Loucy (cell line): ENCODE results near the gene SNX25.

Experiments used
- H2AFZ ChIP-seq: fragments of 200-600 bp; sonication (generic); 2 replicates; pipeline ENCODE4 v1.6.0; 2016; ENCODE audit warnings: antibody characterized with exemption, mild to moderate bottlenecking, low read length, moderate library complexity
- H3F3A ChIP-seq: fragments of 200-600 bp; 2 replicates; pipeline ENCODE4 v1.6.0; 2016; ENCODE audit warnings: antibody characterized with exemption, low read depth, mild to moderate bottlenecking
- H3K27me3 ChIP-seq: fragments of 200-600 bp; sonication (generic); 2 replicates; pipeline ENCODE4 v1.6.1; 2014; ENCODE audit warnings: low read length, mild to moderate bottlenecking; ENCODE audit not compliant: insufficient read depth, poor library complexity, severe bottlenecking
- H3K36me3 ChIP-seq: fragments of 200-600 bp; sonication (generic); 2 replicates; pipeline ENCODE4 v1.6.1; 2016; ENCODE audit warnings: low read length; ENCODE audit not compliant: insufficient read depth
- H3K4me1 ChIP-seq: fragments of 200-600 bp; sonication (generic); 2 replicates; pipeline ENCODE4 v1.5.1; 2014; ENCODE audit warnings: low read length, mild to moderate bottlenecking; ENCODE audit not compliant: insufficient read depth, poor library complexity, severe bottlenecking
- H3K4me2 ChIP-seq: fragments of 200-600 bp; sonication (generic); 2 replicates; pipeline ENCODE4 v1.6.0; 2014; ENCODE audit warnings: antibody characterized with exemption, low read length, low read depth, mild to moderate bottlenecking; ENCODE audit not compliant: poor library complexity, severe bottlenecking
- H3K4me3 ChIP-seq: fragments of 200-600 bp; sonication (generic); 2 replicates; pipeline ENCODE4 v1.5.1; 2014; ENCODE audit warnings: low read length, mild to moderate bottlenecking, mixed read lengths; ENCODE audit not compliant: poor library complexity, severe bottlenecking
- H3K79me2 ChIP-seq: fragments of 200-600 bp; sonication (generic); 2 replicates; pipeline ENCODE4 v1.6.1; 2014; ENCODE audit warnings: low read length; ENCODE audit not compliant: insufficient read depth
- H3K9ac ChIP-seq: fragments of 200-600 bp; sonication (generic); 2 replicates; pipeline ENCODE4 v1.6.0; 2014; ENCODE audit warnings: mild to moderate bottlenecking, low read depth, low read length, moderate library complexity; ENCODE audit not compliant: poor library complexity, severe bottlenecking
- H3K9me2 ChIP-seq: fragments of 200-600 bp; sonication (generic); replicated peaks from 2 replicates; pipeline ENCODE4 v1.6.1; 2016; ENCODE audit warnings: low read depth, low read length, mixed read lengths
- H3K9me3 ChIP-seq: fragments of 200-600 bp; sonication (generic); 2 replicates; pipeline ENCODE4 v1.6.1; 2014; ENCODE audit warnings: mild to moderate bottlenecking, antibody characterized with exemption, low read length, low read depth; ENCODE audit not compliant: insufficient read depth
- H4K20me1 ChIP-seq: fragments of 200-600 bp; sonication (generic); 2 replicates; pipeline ENCODE4 v1.6.0; 2014; ENCODE audit warnings: antibody characterized with exemption, low read length, mild to moderate bottlenecking; ENCODE audit not compliant: insufficient read depth, poor library complexity, severe bottlenecking
- EZH2phosphoT487 ChIP-seq: fragments of 200-600 bp; IDR thresholded peaks from 2 replicates; pipeline ENCODE4 v1.6.1; 2018; ENCODE audit warnings: antibody characterized with exemption, mild to moderate bottlenecking, moderate library complexity, borderline replicate concordance
- TF ChIP-seq, protein P1 (sequence below): fragments of 200-600 bp; sonication (generic); conservative IDR thresholded peaks from 2 replicates; pipeline ENCODE4 v1.5.1; 2014; ENCODE audit warnings: mild to moderate bottlenecking, antibody characterized with exemption, low read length

SNX25 gene

DNA sequence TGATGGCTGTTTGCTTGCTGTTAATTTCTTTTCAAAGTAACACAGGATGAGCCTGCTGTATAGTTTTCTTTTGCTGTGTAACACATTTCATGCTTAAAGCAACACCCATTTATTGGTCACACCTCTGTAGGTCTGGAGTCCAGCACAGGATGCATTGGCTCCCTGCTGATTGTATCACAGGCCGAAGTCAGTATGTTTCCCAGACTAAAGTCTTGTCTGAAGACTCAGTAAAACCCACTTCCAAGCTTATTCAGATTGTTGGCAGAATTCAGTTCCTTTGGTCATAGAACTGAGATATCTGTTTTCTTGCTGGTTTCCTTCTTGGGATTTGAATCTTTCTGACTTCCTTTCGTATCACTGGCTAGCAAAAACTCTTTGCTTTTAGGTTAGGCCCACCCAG lies 132.0 kb downstream of the SNX25 start:
- Histone ChIP-seq H4K20me1 (no peaks in the 10 kb centered on the region), H3K36me3 (no peaks in the 10 kb centered on the region), H3K4me3 (no peak overlapping the region), H3K4me2 (no peak overlapping the region), H3K4me1 (peaks cover 7% of the 10 kb centered on the region), H2AFZ (no peak overlapping the region), H3K9me3 (no peaks in the 10 kb centered on the region), H3K27me3 (no peaks in the 10 kb centered on the region), H3F3A (no peaks in the 10 kb centered on the region), H3K9ac (no peak overlapping the region), H3K79me2 (no peaks in the 10 kb centered on the region), H3K9me2 (no peaks in the 10 kb centered on the region)
- no peak for TF ChIP-seq EZH2phosphoT487
- TF ChIP-seq, protein P1, sequence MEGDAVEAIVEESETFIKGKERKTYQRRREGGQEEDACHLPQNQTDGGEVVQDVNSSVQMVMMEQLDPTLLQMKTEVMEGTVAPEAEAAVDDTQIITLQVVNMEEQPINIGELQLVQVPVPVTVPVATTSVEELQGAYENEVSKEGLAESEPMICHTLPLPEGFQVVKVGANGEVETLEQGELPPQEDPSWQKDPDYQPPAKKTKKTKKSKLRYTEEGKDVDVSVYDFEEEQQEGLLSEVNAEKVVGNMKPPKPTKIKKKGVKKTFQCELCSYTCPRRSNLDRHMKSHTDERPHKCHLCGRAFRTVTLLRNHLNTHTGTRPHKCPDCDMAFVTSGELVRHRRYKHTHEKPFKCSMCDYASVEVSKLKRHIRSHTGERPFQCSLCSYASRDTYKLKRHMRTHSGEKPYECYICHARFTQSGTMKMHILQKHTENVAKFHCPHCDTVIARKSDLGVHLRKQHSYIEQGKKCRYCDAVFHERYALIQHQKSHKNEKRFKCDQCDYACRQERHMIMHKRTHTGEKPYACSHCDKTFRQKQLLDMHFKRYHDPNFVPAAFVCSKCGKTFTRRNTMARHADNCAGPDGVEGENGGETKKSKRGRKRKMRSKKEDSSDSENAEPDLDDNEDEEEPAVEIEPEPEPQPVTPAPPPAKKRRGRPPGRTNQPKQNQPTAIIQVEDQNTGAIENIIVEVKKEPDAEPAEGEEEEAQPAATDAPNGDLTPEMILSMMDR, result no peak

DNA sequence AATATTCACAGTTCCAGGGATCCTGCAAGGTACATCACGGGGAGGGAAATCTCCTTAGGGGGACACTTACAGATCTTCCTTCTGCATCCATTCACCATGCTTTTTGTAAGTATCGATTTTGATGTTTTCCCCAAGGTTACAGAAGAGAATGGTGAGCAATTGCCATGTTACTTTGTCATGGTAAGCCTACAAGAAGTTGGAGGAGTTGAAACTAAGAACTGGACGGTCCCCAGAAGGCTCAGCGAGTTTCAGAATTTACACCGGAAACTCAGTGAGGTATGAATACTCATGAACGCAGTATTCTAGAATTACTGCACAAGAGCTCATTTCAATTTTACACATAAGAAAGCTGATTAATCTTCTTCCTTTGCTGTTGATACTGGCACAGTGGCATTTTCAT lies 132.4 kb downstream of the SNX25 start:
- Histone ChIP-seq H3K4me1 (peaks cover 7% of the 10 kb centered on the region), H3F3A (no peaks in the 10 kb centered on the region), H3K36me3 (no peaks in the 10 kb centered on the region), H4K20me1 (no peaks in the 10 kb centered on the region), H3K9me2 (no peaks in the 10 kb centered on the region), H3K9ac (no peak overlapping the region), H3K27me3 (no peaks in the 10 kb centered on the region), H3K79me2 (no peaks in the 10 kb centered on the region), H3K4me3 (no peak overlapping the region), H2AFZ (no peak overlapping the region), H3K9me3 (no peaks in the 10 kb centered on the region), H3K4me2 (no peak overlapping the region)
- no peak for TF ChIP-seq EZH2phosphoT487
- TF ChIP-seq, protein P1, result no peak

DNA sequence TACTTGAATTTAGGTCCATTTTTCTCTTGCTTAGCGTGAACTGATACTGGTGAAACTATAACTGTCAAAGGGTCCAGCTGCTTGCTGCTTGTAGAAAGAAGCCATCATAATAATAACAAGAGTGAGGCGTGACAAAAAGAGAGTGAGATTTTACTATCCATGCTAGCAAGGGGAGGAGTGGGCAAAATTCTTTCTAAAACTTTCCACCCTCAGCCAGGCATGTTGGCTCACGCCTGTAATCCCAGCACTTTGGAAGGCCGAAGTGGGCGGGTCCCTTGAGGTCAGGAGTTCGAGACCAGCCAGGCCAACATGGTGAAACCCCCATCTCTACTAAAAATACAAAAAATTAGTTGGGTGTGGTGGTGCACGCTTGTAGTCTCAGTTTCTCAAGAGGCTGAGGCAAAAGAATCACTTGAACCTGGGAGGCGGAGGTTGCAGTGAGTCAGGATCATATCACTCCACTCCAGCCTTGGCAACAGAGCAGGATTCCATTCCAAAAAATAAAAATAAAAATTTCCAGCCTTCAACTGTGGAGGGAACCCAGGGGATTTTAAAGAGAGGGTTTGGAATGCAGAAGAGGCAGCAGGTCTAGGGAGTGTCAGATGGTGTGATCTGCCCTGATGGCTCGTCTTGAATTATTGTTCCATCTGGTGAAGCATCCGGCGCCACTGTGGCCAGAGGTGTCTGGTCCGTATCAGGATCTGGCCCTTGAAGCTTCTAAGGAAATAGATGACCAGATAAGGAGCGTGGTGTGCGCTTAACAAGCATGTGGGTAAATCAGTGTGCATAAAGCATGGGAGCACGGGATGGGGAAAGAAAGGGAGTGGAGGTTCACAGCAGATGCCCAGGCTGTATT lies 134.6 kb downstream of the SNX25 start:
- TF ChIP-seq EZH2phosphoT487, result no peak
- TF ChIP-seq, protein P1, result no peak
- Histone ChIP-seq H3K9me3 (no peaks in the 10 kb centered on the region), H3K4me3 (no peak overlapping the region)

More for the DNA sequence above, 134.6 kb downstream of the SNX25 start:
- Histone ChIP-seq H3K9me2 (no peaks in the 10 kb centered on the region), H3F3A (no peaks in the 10 kb centered on the region), H3K9ac (no peak overlapping the region), H2AFZ (no peak overlapping the region), H3K79me2 (no peaks in the 10 kb centered on the region), H3K4me1 (peaks cover 7% of the 10 kb centered on the region), H3K36me3 (no peaks in the 10 kb centered on the region), H3K27me3 (no peaks in the 10 kb centered on the region), H3K4me2 (no peak overlapping the region), H4K20me1 (no peaks in the 10 kb centered on the region)
